Right lobe of liver (tissue), 6 donors: Measurements from ENCODE around the gene EDA. TPM values are rescaled to one million over a fixed set of nuclear protein-coding genes. Genes with fewer than 3 reads are reported as not detected.

Experiments used
- ATAC-seq, 4 donors: fragments of 200-7000 bp; cut with Tn5 transposase; one replicate each; pipeline ENCODE4 v1.9.1; 2020; ENCODE audit warnings: mild to moderate bottlenecking in 4 of 4, moderate library complexity in 4 of 4
- DNase-seq, 3 donors: peaks; one replicate each; pipeline ENCODE4 v3.0.0-alpha.2; 2020
- H3K27ac ChIP-seq, 3 donors: fragments of 200-600 bp; one replicate each; pipeline ENCODE4 v1.8.0; 2022
- H3K27me3 ChIP-seq, 2 donors: fragments of 200-600 bp; one replicate each; pipeline ENCODE4 v1.8.0; 2022
- H3K36me3 ChIP-seq, 4 donors: fragments of 200-600 bp; sonication (generic) in 1 of 4; one replicate each; pipeline versions ENCODE4 v1.5.1 to v1.8.0; 2017 to 2022; ENCODE audit warnings: control low read depth in 1 of 4
- H3K4me1 ChIP-seq, 4 donors: fragments of 200-600 bp; sonication (generic) in 1 of 4; one replicate each; pipeline versions ENCODE4 v1.5.1 to v1.8.0; 2017 to 2022; ENCODE audit warnings: control low read depth in 1 of 4
- H3K4me3 ChIP-seq, 3 donors: fragments of 200-600 bp; one replicate each; pipeline ENCODE4 v1.8.0; 2022
- H3K9me3 ChIP-seq, 4 donors: fragments of 200-600 bp; sonication (generic) in 1 of 4; one replicate each; pipeline versions ENCODE4 v1.5.1 to v1.8.0; 2017 to 2022; ENCODE audit warnings: control low read depth in 1 of 4
- POLR2A ChIP-seq: fragments of 450-650 bp; IDR thresholded peaks from one replicate; pipeline ENCODE4 v1.6.1; 2017; ENCODE audit warnings: antibody characterized with exemption, mild to moderate bottlenecking
- WGBS: methylation state at CpG from one replicate; pipeline ENCODE4 v1.1.6; 2018; ENCODE audit warnings: low coverage, low lambda C conversion rate; ENCODE audit not compliant: insufficient coverage; ENCODE audit errors: missing lambda C conversion rate; 5-methylcytosine and 5-hydroxymethylcytosine counted together
- intact Hi-C, 2 donors: fragments of 100-400 bp; cut with DNase I; formaldehyde crosslinking; loops; one replicate each; pipeline versions ENCODE4 v1.11.2 to v1.14.1; 2022
- total RNA-seq, 6 experiments: library from RNA; depleted of rRNA in 2 of 6; stranded (reverse); fragments of >200 nt in 2 of 6; fragmentation: NEBNext Ultra II Directional in 3 of 6; extraction: Animal tissue kit (Norgen Biotek cat#: 25700) in 3 of 6; gene quantifications; one replicate each; pipeline versions ENCODE4 v1.1.0 to v1.2.4, GENCODE V29; 2016 to 2023
- TF ChIP-seq, protein P1 (sequence below), 4 donors: fragments of 200-600 bp in 3 of 4; fragments of 450-650 bp in 1 of 4; IDR thresholded peaks; one replicate each; pipeline versions ENCODE4 v1.5.1 to v1.8.0; 2016 to 2022; ENCODE audit warnings: antibody characterized with exemption in 4 of 4, mild to moderate bottlenecking in 2 of 4
- donor health status: DM: no; HTN: yes; CAD: no.
- donor health status: DM: no; HTN: no; CAD: no.
- donor health status: DM: no; HTN: no; CAD: no.
- donor health status: DM: no; HTN: yes; CAD: no.
- donor health status: DM: no; HTN: yes; CAD: no.

Gene EDA
- total RNA-seq, 6 experiments from 2014 or later: 1.7 to 2.7 (median 2.1) TPM

DNA sequence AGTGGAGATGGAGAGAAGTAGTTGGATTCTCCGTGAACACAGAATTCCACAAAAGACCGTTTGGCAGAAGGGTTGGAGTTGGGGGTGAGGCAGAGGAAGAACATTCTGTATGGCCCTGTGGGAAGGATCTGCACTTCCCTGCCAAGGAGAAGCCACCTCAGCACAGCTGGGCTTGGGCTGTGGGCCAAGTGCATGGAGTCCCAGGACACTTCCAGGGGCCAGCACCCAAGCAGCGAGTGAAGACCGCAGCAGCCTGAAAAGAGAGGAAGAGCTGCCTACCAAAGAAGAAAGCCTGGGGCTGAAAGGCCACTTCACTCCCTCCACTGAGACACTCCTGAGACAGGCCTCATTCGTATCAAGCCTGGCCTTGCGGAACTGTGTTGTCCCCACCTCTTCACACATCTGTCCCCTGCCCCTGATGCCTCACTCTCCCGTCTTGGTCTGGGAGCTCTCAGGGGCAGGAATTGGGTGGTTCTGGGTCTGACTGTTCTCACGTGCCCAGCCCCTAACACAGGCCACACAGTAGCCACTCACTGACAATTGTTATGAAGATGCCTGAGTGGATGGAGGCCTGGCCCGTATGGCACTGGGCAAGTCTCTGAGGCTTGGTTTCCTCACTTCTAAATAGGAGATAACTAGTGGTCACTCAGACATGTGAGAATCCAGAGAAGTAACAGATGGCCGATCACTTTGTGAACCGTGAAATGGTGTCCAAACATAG lies 437.1 kb downstream of the EDA start:
- Histone ChIP-seq H3K4me3 (no peak overlapping the region), H3K36me3 (no peaks in the 10 kb centered on the region), H3K9me3 (no peaks in the 10 kb centered on the region), H3K27me3 (no peaks in the 10 kb centered on the region), H3K4me1 (no peaks in the 10 kb centered on the region), H3K27ac (no peak overlapping the region)
- no peak for TF ChIP-seq POLR2A
- TF ChIP-seq, protein P1, sequence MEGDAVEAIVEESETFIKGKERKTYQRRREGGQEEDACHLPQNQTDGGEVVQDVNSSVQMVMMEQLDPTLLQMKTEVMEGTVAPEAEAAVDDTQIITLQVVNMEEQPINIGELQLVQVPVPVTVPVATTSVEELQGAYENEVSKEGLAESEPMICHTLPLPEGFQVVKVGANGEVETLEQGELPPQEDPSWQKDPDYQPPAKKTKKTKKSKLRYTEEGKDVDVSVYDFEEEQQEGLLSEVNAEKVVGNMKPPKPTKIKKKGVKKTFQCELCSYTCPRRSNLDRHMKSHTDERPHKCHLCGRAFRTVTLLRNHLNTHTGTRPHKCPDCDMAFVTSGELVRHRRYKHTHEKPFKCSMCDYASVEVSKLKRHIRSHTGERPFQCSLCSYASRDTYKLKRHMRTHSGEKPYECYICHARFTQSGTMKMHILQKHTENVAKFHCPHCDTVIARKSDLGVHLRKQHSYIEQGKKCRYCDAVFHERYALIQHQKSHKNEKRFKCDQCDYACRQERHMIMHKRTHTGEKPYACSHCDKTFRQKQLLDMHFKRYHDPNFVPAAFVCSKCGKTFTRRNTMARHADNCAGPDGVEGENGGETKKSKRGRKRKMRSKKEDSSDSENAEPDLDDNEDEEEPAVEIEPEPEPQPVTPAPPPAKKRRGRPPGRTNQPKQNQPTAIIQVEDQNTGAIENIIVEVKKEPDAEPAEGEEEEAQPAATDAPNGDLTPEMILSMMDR (IDR thresholded peaks at IDR 0.05): no peak
- WGBS: 51% methylated on average over 8 of the region's 11 CpGs
- intact Hi-C loops: no loop called here
- ATAC-seq (no peak), DNase-seq (no peak)

DNA sequence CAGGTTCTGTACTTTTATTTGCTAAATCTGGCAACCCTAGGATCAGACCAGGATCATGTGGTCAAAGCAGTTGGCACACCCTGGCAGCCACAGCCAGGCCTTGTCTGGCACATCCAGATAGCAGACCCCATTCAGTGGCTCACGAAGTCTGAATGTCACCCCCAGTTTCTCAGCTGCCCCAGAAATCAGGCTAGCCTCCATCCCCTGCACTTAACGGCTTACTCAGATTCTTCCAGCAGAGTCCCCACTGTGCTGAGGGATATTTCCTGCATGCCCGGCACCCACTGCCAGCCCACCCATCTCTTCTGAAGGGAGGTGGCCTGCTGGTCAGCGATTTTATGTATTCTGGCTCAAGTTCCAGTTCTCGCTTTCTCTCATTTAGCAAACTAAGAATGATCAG lies 438.5 kb downstream of the EDA start:
- intact Hi-C loops: no loop called here
- no peaks in the 10 kb centered on the region for H3K4me1 ChIP-seq
- WGBS: 50% methylated on average over 5 of the region's 5 CpGs
- no peak for TF ChIP-seq POLR2A
- TF ChIP-seq, protein P1 (IDR thresholded peaks at IDR 0.05): no peak
- no peak overlapping the region for H3K4me3 ChIP-seq
- H3K36me3 ChIP-seq: no peaks in the 10 kb centered on the region
- ATAC-seq: no peak
- no peak for DNase-seq
- H3K27ac ChIP-seq: no peak overlapping the region
- H3K9me3 ChIP-seq: no peaks in the 10 kb centered on the region
- no peaks in the 10 kb centered on the region for H3K27me3 ChIP-seq

DNA sequence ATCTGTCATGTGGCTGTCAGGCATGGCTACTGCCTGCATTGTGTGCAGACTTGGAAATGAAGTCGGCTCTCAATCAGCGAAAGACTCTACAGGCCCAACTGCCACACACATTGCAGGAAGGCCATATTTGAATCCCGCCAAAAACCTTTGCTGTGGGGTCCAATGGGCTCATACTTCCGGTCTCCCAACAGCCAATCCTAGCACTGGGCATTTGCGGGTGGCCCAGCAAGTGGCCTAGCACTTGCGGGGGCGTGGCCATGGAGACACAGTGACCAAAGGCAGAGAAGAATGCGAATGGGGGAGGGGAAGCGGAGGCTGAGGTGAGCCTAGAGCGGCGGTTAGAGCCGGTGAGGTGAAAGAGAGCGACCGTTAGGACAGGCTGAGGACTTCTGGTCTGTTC lies 446.2 kb downstream of the EDA start, which contains the start of gene OTUD6A:
Gene OTUD6A (plus strand): TSS at position 382 of the 400 bp plus-strand sequence. CDS start 68 bp downstream, outside the sequence.
- Histone ChIP-seq H3K4me1 (no peaks in the 10 kb centered on the region), H3K27ac (no peak within 1 kb of the TSS), H3K4me3 (no peak within 1 kb of the TSS), H3K27me3 (no peaks in the 10 kb centered on the region), H3K9me3 (no peaks in the 10 kb centered on the region), H3K36me3 (no peaks in the 10 kb centered on the region)
- TF ChIP-seq, protein P1 (IDR thresholded peaks at IDR 0.05): no peak
- no peak for TF ChIP-seq POLR2A
- no peak for DNase-seq
- intact Hi-C loops: no loop called here
- 80% methylated on average over 8 of the region's 14 CpGs for WGBS
- no peak for ATAC-seq

DNA sequence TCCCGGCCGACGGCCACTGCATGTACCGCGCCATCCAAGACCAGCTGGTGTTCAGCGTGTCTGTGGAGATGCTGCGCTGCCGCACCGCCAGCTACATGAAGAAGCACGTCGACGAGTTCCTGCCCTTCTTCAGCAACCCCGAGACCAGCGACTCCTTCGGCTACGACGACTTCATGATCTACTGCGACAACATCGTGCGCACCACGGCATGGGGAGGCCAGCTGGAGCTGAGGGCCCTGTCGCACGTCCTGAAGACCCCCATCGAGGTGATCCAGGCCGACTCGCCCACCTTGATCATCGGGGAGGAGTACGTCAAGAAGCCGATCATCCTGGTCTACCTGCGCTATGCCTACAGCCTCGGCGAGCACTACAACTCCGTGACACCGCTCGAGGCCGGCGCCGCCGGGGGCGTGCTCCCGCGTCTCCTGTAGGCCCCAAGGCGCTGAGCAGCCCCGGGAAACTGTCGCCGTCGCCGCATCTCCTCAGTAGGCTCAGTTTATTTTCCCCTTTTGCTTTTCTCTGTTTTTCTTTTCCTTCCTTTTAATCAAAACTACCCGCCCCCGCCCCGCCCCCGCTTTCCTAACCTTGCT lies 447.1 kb downstream of the EDA start:
- no peak overlapping the region for H3K4me3 ChIP-seq
- intact Hi-C loops: no loop called here
- H3K4me1 ChIP-seq: no peaks in the 10 kb centered on the region
- 85% methylated on average over 18 of the region's 52 CpGs for WGBS
- no peaks in the 10 kb centered on the region for H3K36me3 ChIP-seq
- H3K9me3 ChIP-seq: no peaks in the 10 kb centered on the region
- no peaks in the 10 kb centered on the region for H3K27me3 ChIP-seq
- TF ChIP-seq POLR2A: no peak
- TF ChIP-seq, protein P1 (IDR thresholded peaks at IDR 0.05): no peak
- no peak for ATAC-seq
- no peak for DNase-seq
- no peak overlapping the region for H3K27ac ChIP-seq
